HL-60 (cell line): ENCODE data around the gene MYBPH.
A peak's percentile ranks its signal among the peaks of the same experiment; 100 is the strongest.

Source experiments
- DNase-seq, 2 experiments: peaks; one replicate each; pipeline ENCODE4 v3.0.0-alpha.2; 2010 to 2020; ENCODE audit warnings: low read depth in 1 of 2, low spot score in 1 of 2
- H3K27ac ChIP-seq: fragments of 250-450 bp; sonication (Bioruptor Pico); replicated peaks from 2 replicates; pipeline ENCODE4 v1.5.1; 2020; ENCODE audit warnings: mild to moderate bottlenecking, moderate library complexity
- H3K27me3 ChIP-seq: fragments of 250-450 bp; sonication (Bioruptor Pico); 2 replicates; pipeline ENCODE4 v1.5.1; 2021; ENCODE audit warnings: mild to moderate bottlenecking, moderate library complexity; ENCODE audit not compliant: insufficient read depth, poor library complexity, severe bottlenecking
- H3K4me3 ChIP-seq: replicated peaks from 2 replicates; pipeline ENCODE4 v1.5.1; 2011; ENCODE audit warnings: mild to moderate bottlenecking, control low read depth, low read length; ENCODE audit not compliant: insufficient read depth
- GABPA ChIP-seq: IDR thresholded peaks from 2 replicates; pipeline ENCODE4 v1.6.1; 2012; ENCODE audit warnings: low read depth
- POLR2AphosphoS5 ChIP-seq: IDR thresholded peaks from 2 replicates; pipeline ENCODE4 v1.6.1; 2012; ENCODE audit warnings: low read depth
- SPI1 ChIP-seq: IDR thresholded peaks from 2 replicates; pipeline ENCODE4 v1.6.1; 2012; ENCODE audit warnings: low read depth, mild to moderate bottlenecking, borderline replicate concordance
- TF ChIP-seq, protein P1 (sequence below): IDR thresholded peaks from one replicate; pipeline ENCODE4 v1.5.1; 2011; ENCODE audit warnings: low read length, control low read depth, inconsistent platforms; ENCODE audit not compliant: insufficient read depth
- TF ChIP-seq, protein P2 (sequence below): IDR thresholded peaks from 2 replicates; pipeline ENCODE4 v1.6.1; 2012; ENCODE audit warnings: low read depth; ENCODE audit not compliant: insufficient replicate concordance

Gene MYBPH

GRCh38 chr1:203197625-203198024, 22.0 kb upstream of the MYBPH start:
- Histone ChIP-seq H3K4me3 (no peak overlapping the region), H3K27ac (no peak overlapping the region)
- DNase-seq: peak; percentile 36 to 71

GRCh38 chr1:203196371-203196770, 20.7 kb upstream of the MYBPH start:
- Histone ChIP-seq H3K4me3 (no peak overlapping the region), H3K27ac (no peak overlapping the region), H3K27me3 (no peaks in the 10 kb centered on the region)
- TF ChIP-seq, protein P1, sequence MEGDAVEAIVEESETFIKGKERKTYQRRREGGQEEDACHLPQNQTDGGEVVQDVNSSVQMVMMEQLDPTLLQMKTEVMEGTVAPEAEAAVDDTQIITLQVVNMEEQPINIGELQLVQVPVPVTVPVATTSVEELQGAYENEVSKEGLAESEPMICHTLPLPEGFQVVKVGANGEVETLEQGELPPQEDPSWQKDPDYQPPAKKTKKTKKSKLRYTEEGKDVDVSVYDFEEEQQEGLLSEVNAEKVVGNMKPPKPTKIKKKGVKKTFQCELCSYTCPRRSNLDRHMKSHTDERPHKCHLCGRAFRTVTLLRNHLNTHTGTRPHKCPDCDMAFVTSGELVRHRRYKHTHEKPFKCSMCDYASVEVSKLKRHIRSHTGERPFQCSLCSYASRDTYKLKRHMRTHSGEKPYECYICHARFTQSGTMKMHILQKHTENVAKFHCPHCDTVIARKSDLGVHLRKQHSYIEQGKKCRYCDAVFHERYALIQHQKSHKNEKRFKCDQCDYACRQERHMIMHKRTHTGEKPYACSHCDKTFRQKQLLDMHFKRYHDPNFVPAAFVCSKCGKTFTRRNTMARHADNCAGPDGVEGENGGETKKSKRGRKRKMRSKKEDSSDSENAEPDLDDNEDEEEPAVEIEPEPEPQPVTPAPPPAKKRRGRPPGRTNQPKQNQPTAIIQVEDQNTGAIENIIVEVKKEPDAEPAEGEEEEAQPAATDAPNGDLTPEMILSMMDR: no peak
- TF ChIP-seq, protein P2, sequence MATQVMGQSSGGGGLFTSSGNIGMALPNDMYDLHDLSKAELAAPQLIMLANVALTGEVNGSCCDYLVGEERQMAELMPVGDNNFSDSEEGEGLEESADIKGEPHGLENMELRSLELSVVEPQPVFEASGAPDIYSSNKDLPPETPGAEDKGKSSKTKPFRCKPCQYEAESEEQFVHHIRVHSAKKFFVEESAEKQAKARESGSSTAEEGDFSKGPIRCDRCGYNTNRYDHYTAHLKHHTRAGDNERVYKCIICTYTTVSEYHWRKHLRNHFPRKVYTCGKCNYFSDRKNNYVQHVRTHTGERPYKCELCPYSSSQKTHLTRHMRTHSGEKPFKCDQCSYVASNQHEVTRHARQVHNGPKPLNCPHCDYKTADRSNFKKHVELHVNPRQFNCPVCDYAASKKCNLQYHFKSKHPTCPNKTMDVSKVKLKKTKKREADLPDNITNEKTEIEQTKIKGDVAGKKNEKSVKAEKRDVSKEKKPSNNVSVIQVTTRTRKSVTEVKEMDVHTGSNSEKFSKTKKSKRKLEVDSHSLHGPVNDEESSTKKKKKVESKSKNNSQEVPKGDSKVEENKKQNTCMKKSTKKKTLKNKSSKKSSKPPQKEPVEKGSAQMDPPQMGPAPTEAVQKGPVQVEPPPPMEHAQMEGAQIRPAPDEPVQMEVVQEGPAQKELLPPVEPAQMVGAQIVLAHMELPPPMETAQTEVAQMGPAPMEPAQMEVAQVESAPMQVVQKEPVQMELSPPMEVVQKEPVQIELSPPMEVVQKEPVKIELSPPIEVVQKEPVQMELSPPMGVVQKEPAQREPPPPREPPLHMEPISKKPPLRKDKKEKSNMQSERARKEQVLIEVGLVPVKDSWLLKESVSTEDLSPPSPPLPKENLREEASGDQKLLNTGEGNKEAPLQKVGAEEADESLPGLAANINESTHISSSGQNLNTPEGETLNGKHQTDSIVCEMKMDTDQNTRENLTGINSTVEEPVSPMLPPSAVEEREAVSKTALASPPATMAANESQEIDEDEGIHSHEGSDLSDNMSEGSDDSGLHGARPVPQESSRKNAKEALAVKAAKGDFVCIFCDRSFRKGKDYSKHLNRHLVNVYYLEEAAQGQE: no peak
- TF ChIP-seq SPI1 (no peak), POLR2AphosphoS5 (no peak), GABPA (no peak)
- DNase-seq: no peak

More at GRCh38 chr1:203197625-203198024, 22.0 kb upstream of the MYBPH start:
- TF ChIP-seq, protein P1: no peak
- no peak for TF ChIP-seq POLR2AphosphoS5
- TF ChIP-seq, protein P2: no peak
- no peak for TF ChIP-seq SPI1
- TF ChIP-seq GABPA: no peak
- no peaks in the 10 kb centered on the region for H3K27me3 ChIP-seq

DNA sequence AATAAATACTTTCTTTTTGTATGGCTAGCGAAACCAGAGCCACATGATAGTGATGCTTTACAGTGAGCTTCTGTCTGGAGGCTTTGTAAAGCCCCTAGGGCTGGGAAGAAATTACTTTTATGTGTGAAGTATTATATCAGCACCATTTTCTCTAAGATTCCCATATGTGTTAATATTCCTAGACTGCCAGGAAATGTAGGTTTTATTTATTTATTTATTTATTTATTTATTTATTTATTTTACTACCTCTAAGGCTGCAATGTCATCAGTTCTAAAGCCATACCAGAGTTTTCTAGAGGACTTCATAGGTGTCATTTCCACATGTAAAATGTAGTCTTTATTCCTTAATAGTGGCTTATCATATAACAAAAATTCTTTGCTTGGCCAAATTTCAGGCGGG, 15.3 kb upstream of the MYBPH start:
- Histone ChIP-seq H3K27me3 (no peaks in the 10 kb centered on the region), H3K4me3 (no peak overlapping the region), H3K27ac (no peak overlapping the region)
- TF ChIP-seq, protein P1: no peak
- TF ChIP-seq GABPA: no peak
- TF ChIP-seq SPI1: no peak
- TF ChIP-seq, protein P2: no peak
- no peak for TF ChIP-seq POLR2AphosphoS5
- no peak for DNase-seq
